GM12878 (cell line): ENCODE data around the gene GLT8D2. TPM values are rescaled to one million over a fixed set of nuclear protein-coding genes. Genes with fewer than 3 reads are reported as not detected.

ENCODE experiments used
- ATAC-seq: fragments of 200-7000 bp; cut with Tn5 transposase; 3 replicates; pipeline ENCODE4 v1.9.1; 2020; ENCODE audit warnings: mild to moderate bottlenecking, moderate library complexity
- BruUV-seq: library from RNA; stranded (reverse); fragments of 400-500 nt; replicated peaks from 2 replicates; lab custom pipeline; 2021; lab: Mats Ljungman, UMichigan
- CTCF ChIA-PET: fragments of 300-600 bp; sonication (Branson Sonifier 250); formaldehyde crosslinking; extraction: SDS; loops from one replicate; lab custom pipeline; 2021; ENCODE audit warnings: inconsistent platforms; lab: Yijun Ruan, JAX
- POLR2A ChIA-PET: fragments of 350-600 bp; formaldehyde crosslinking; extraction: SDS; loops from one replicate; lab custom pipeline; 2021; ENCODE audit warnings: inconsistent platforms; lab: Charles Lee
- RAD21 ChIA-PET: fragments of 300-600 bp; sonication (Branson Sonifier 250); formaldehyde crosslinking; loops from one replicate; lab custom pipeline; 2023; ENCODE audit warnings: antibody characterized with exemption; ENCODE audit not compliant: unreplicated experiment; lab: Charles Lee
- SMC1A ChIA-PET: fragments of 300-600 bp; sonication (Branson Sonifier 250); formaldehyde crosslinking; loops from one replicate; lab custom pipeline; 2023; ENCODE audit not compliant: unreplicated experiment, uncharacterized antibody; lab: Charles Lee
- DNase-seq: peaks from one replicate; pipeline ENCODE4 v3.0.0-alpha.2; 2011; ENCODE audit warnings: low read depth, low spot score
- FAIRE-seq: peaks from 3 replicates; lab custom pipeline; 2011; peaks lifted over from hg19 to GRCh38; lab: Jason Lieb, UNC
- H2AFZ ChIP-seq: 2 replicates; pipeline ENCODE4 v1.6.0; 2011; ENCODE audit warnings: low read depth, low read length, control low read depth; ENCODE audit not compliant: control insufficient read depth
- H3K27ac ChIP-seq: 2 replicates; pipeline ENCODE4 v1.5.1; 2011; ENCODE audit warnings: control low read depth; ENCODE audit not compliant: control insufficient read depth, insufficient read depth
- H3K27me3 ChIP-seq, 2 experiments: replicated peaks in 1 of 2; 2 replicates each; pipeline versions ENCODE4 v1.6.0 to v1.6.1; 2011; ENCODE audit warnings: low read length in 1 of 2; ENCODE audit not compliant: control insufficient read depth in 2 of 2, insufficient read depth in 2 of 2
- H3K36me3 ChIP-seq, 2 experiments: 2 replicates each; pipeline ENCODE4 v1.5.1; 2011; ENCODE audit warnings: low read length in 1 of 2; ENCODE audit not compliant: control insufficient read depth in 2 of 2, insufficient read depth in 2 of 2
- H3K4me1 ChIP-seq: 2 replicates; pipeline ENCODE4 v1.6.1; 2011; ENCODE audit warnings: mild to moderate bottlenecking, low read length, moderate library complexity, mixed read lengths; ENCODE audit not compliant: control insufficient read depth, insufficient read depth
- H3K4me2 ChIP-seq: 2 replicates; pipeline ENCODE4 v1.6.0; 2011; ENCODE audit warnings: control low read depth; ENCODE audit not compliant: control insufficient read depth, insufficient read depth
- H3K4me3 ChIP-seq: fragments of 200-600 bp; sonication (generic); 2 replicates; pipeline ENCODE4 v1.5.1; 2016
- H3K79me2 ChIP-seq: 2 replicates; pipeline ENCODE4 v1.6.0; 2011; ENCODE audit warnings: low read length; ENCODE audit not compliant: control insufficient read depth, insufficient read depth
- H3K9ac ChIP-seq: 2 replicates; pipeline ENCODE4 v1.8.0; 2011; ENCODE audit warnings: low read length, control low read depth, mixed read lengths; ENCODE audit not compliant: control insufficient read depth, insufficient read depth
- H3K9me3 ChIP-seq: replicated peaks from 3 replicates; pipeline ENCODE4 v1.5.1; 2011; ENCODE audit warnings: mild to moderate bottlenecking, low read length; ENCODE audit not compliant: control insufficient read depth, insufficient read depth
- H4K20me1 ChIP-seq: 2 replicates; pipeline ENCODE4 v1.6.0; 2011; ENCODE audit not compliant: control insufficient read depth, insufficient read depth
- EZH2 ChIP-seq: IDR thresholded peaks from 2 replicates; pipeline ENCODE4 v1.6.1; 2012; ENCODE audit warnings: low read depth, mild to moderate bottlenecking, control low read depth, inconsistent platforms, low read length, borderline replicate concordance; ENCODE audit not compliant: control insufficient read depth
- HSF1 ChIP-seq: fragments of 150-350 bp; IDR thresholded peaks from 2 replicates; pipeline ENCODE4 v1.6.1; 2014; ENCODE audit warnings: mild to moderate bottlenecking, low read depth, low read length
- JUND ChIP-seq: IDR thresholded peaks from 2 replicates; pipeline ENCODE4 v1.6.1; 2012; ENCODE audit warnings: low read depth, mild to moderate bottlenecking, low read length, improper control_type of control experiment, moderate library complexity
- NFYB ChIP-seq: IDR thresholded peaks from 2 replicates; pipeline ENCODE4 v1.6.1; 2011; ENCODE audit warnings: low read depth, mild to moderate bottlenecking, low read length, improper control_type of control experiment, moderate library complexity; ENCODE audit not compliant: insufficient read depth
- NR2C1 ChIP-seq: fragments of 450-650 bp; IDR thresholded peaks from 2 replicates; pipeline ENCODE4 v1.6.1; 2017; ENCODE audit warnings: antibody characterized with exemption, mild to moderate bottlenecking, moderate library complexity
- NR2C2 ChIP-seq: IDR thresholded peaks from 2 replicates; pipeline ENCODE4 v1.6.1; 2011; ENCODE audit warnings: borderline replicate concordance, low read depth; ENCODE audit not compliant: control insufficient read depth, insufficient read length
- PAX5 ChIP-seq: IDR thresholded peaks from 2 replicates; pipeline ENCODE4 v1.6.1; 2011; ENCODE audit warnings: low read depth, low read length, borderline replicate concordance
- PML ChIP-seq: IDR thresholded peaks from 2 replicates; pipeline ENCODE4 v1.6.1; 2012; ENCODE audit warnings: low read length, inconsistent platforms
- PRDM15 ChIP-seq: fragments of 450-650 bp; formaldehyde crosslinking; IDR thresholded peaks from 2 replicates; pipeline ENCODE4 v1.4.0; 2020; ENCODE audit warnings: mild to moderate bottlenecking, moderate library complexity
- ZNF687 ChIP-seq: fragments of 450-650 bp; IDR thresholded peaks from 2 replicates; pipeline ENCODE4 v1.6.1; 2017; ENCODE audit warnings: mild to moderate bottlenecking, moderate library complexity
- WGBS: methylation state at CpG from one replicate; pipeline ENCODE4 v1.1.6; 2016; ENCODE audit warnings: low lambda C conversion rate; ENCODE audit not compliant: insufficient replicate concordance, insufficient coverage; ENCODE audit errors: missing lambda C conversion rate; 5-methylcytosine and 5-hydroxymethylcytosine counted together
- in situ Hi-C: fragments of 300-500 bp; cut with MboI; formaldehyde crosslinking; loops from 9 replicates; pipeline ENCODE4 v1.14.3; 2018; ENCODE audit warnings: mixed read lengths
- intact Hi-C: fragments of 100-400 bp; cut with micrococcal nuclease; formaldehyde crosslinking; loops from one replicate; pipeline ENCODE4 v1.14.2; 2022; ENCODE audit not compliant: unreplicated experiment
- polyA plus RNA-seq, 11 experiments: library from polyadenylated mRNA; depleted of rRNA in 4 of 11; unstranded in 6 of 11; stranded (reverse) in 5 of 11; fragments of >200 nt; fragmentation: Nextera tagmentation in 4 of 11; fragmentation: Illumina TruSeq in 1 of 11; extraction: Ambion mirVana in 4 of 11; extraction: Trizol in 1 of 11; gene quantifications; 1 replicate in 1 of 11; 2 replicates in 10 of 11; pipeline versions ENCODE4 v1.2.1 to v1.2.3, GENCODE V29; 2011 to 2016; ENCODE audit warnings: inconsistent platforms in 2 of 11, missing spikeins in 2 of 11, low read depth in 1 of 11
- total RNA-seq, 4 experiments: library from RNA; depleted of rRNA in 3 of 4; stranded (reverse); fragments of >200 nt in 3 of 4; fragmentation: Illumina TruSeq in 1 of 4; extraction: Trizol in 1 of 4; gene quantifications; 2 replicates each; pipeline versions ENCODE4 v1.2.1 to v1.2.3, GENCODE V29; 2013 to 2021

GLT8D2 gene
- total and polyA plus RNA-seq, 10 of the 15 experiments (the other 5 are each of a cell fraction or from before 2014, with no cell fraction given), result 0.06 to 0.80 (median 0.37) TPM; not detected in 1

DNA sequence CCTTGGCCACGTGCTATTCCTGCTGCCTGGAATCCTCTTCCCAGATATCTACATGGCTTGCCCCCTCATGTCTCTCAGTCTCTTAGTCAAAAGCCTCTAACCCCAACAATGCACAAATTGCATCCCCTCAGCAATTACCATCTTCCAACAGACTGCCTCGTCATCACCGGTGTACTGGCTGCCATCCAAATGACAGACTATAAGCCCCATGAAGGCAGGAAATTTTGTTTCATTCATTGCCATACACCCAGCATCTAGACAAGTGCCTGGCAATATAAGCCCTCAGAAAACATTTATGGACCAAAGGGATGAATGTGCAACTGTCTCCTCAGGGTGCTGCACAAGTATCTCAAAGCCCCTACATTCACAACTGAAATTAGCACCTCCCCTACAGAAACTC lies 5.8 kb downstream of the GLT8D2 start:
- DNase-seq (no peak), ATAC-seq (no peak), FAIRE-seq (no peak)
- RAD21 ChIA-PET, result no interaction called here
- H3K9ac ChIP-seq, result no peak overlapping the region
- POLR2A ChIA-PET, result no interaction called here
- no peak overlapping the region for H3K27ac ChIP-seq
- CTCF ChIA-PET, result no interaction called here
- H3K4me2 ChIP-seq, result no peak overlapping the region
- no peaks in the 10 kb centered on the region for H3K4me1 ChIP-seq
- TF ChIP-seq JUND (no peak), PAX5 (no peak), EZH2 (no peak), NR2C2 (no peak), HSF1 (no peak), PRDM15 (CRISPR knock-in tag) (no peak), PML (no peak), NR2C1 (no peak), ZNF687 (no peak), NFYB (no peak)
- SMC1A ChIA-PET, result no interaction called here
- WGBS, result 76% methylated on average over 3 of the region's 3 CpGs
- no peaks in the 10 kb centered on the region for H4K20me1 ChIP-seq
- no peaks in the 10 kb centered on the region for H3K9me3 ChIP-seq
- no peak overlapping the region for H2AFZ ChIP-seq
- no TSS peak for BruUV-seq
- H3K4me3 ChIP-seq, result no peak overlapping the region
- intact Hi-C loops, result no loop called here
- in situ Hi-C loops, result no loop called here
- H3K36me3 ChIP-seq, result no peaks in the 10 kb centered on the region
- H3K27me3 ChIP-seq, result no peaks in the 10 kb centered on the region
- H3K79me2 ChIP-seq, result no peaks in the 10 kb centered on the region
